ENCODE data around the gene ACER1.
A peak's percentile ranks its signal among the peaks of the same experiment; 100 is the strongest.
"Not testable (repeated sequence)": the region's sequence is repeated elsewhere in the genome, so short reads cannot be mapped to it uniquely, and the experiment has no call there.

ACER1 gene

DNA sequence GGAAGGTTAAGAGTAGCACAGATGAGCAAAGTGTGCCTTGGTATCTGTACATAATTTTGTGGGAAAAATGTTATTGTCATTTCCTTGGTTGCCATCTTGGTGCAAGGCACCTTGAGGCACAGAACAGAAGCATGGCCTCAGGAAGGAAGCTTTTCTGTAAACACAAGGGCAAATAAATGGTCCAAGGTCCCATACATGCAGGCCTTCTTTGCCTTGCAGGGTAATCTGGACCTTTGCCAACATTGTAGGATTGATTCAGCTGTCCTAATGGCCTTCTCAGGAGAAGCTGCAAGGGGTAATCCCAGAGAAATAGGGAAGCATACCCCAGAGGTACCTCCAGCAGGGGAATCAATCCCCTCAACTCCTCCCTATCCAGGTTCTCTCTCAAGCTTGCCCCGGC lies 44.7 kb downstream of the ACER1 start:
- DNase-seq (ENCODE audit: low read depth in 2 of 2) = no peak

- no peak for DNase-seq (ENCODE audit: low read depth in 2 of 2)
Measured at GRCh38 chr19:6287269-6287885, 46.0 kb downstream of the ACER1 start.

DNA sequence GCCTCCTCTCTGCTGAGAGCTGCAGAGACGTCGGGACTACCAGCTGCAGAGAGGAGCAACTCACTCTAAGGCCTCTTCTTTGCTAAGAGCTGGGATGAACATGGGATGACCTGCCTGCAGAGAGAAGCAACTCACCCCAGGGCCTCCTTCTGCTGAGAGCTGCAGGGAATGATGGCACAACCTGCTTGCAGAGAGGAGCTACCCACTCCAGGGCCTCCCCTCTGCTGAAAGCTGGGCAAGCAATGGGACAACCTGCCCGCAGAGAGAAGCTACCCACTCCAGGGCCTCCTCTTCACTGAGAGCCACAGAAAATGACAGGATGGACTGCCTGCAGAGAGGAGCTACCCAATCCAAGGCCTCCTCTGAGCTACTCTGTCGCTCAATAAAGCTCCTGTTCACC lies 46.7 kb downstream of the ACER1 start:
- DNase-seq (ENCODE audit: low read depth in 2 of 2) = no peak

- DNase-seq (ENCODE audit: low read depth in 2 of 2) = not testable (repeated sequence)
Measured at GRCh38 chr19:6282393-6282792, 51.0 kb downstream of the ACER1 start.

- peak; percentile 96 to 97 for DNase-seq (ENCODE audit: low read depth in 2 of 2)
Measured at GRCh38 chr19:6279931-6280591, 53.4 kb downstream of the ACER1 start, which contains the start of gene MLLT1. Gene MLLT1 (minus strand): TSS chr19:6279975. CDS start chr19:6279784, 191 bp downstream.

DNA sequence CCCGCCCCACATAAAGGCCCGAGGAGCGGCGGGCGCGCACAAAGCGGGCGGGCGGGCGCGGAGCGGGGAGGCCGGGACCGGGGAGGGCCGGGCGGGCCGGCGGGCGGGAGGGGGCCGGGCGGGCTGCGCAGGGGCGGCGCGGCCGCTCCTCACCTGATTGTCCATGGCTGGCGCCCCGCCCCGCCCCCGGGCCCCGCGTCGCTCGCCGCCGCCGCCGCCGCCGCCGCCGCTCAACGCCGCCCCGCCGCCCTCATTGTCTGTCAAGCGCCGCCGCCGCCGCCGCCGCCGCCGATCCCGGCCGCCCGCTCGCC lies 53.8 kb downstream of the ACER1 start:
- DNase-seq (ENCODE audit: low read depth in 2 of 2) = no peak

DNA sequence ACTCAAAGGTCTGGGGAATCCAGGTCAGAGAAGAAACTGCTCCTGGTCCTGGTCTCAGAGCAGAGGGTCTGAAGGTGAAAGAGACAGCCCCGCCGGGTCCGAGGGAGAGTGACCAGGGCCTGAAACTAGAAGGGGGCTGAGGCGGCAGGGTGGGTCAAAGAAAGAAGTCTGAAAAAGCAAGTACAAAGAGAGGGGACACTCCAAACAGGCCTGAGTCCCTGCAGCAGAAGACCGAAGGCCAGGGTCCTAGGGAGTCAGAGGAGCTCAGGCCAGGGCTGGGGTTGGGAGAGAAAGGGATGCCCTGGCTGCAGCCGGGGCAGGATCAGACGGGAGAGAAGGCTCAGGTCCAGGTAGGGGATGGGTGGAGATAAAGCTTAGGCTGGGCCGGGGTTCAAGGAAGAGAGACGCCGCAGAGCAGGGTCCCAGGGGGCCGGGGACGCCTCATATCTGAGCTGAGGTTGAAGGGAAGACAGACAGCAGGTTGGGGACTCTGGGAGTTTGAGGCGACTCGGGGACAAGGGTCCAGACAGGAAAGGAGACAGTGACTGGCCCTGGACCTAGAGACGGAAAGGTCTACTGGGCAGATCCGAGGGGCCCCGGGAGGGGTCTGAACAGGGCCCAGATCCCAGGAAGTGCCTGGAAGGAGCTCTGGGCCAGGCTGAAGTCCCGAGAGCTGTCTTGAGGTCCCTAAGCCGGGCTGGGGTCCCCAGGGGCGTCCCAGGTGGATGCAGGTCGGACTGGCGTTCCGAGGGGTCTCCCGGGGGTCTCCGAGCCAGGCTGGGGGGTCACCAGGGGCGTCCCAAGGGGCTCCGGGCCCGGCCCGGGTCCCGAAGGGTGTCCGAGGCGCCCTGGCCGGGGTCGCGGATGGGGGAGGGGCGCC lies 54.4 kb downstream of the ACER1 start:
- no peak for DNase-seq (ENCODE audit: low read depth in 2 of 2)

GRCh38 chr19:6278051-6278450 lies 55.4 kb downstream of the ACER1 start:
- no peak for DNase-seq (ENCODE audit: low read depth in 2 of 2)

GRCh38 chr19:6276447-6276846 lies 57.0 kb downstream of the ACER1 start:
- peak; percentile 60 to 68 for DNase-seq (ENCODE audit: low read depth in 2 of 2)

- no peak for DNase-seq (ENCODE audit: low read depth in 2 of 2)
Measured at GRCh38 chr19:6275170-6275744, 58.2 kb downstream of the ACER1 start.

DNA sequence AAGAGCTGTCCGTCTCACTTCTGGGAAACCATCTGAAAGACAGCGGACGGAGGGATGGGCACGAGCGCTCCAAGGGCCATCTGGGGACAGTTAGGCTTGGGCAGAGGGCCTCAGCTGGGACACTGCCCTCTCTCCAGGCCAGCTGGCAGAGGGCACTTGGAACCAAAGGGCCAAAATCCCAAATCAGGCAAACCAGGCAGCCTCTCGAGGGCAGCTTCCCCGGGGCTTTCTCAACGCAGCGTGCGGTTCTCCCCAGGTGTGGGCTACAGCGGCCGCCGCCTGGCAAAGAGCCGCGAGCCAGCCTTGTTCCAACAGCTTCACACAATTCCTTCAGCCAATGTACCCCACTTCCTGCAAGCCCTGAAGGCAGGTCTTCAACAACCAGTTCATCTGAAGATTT lies 58.7 kb downstream of the ACER1 start:
- no peak for DNase-seq (ENCODE audit: low read depth in 2 of 2)

DNA sequence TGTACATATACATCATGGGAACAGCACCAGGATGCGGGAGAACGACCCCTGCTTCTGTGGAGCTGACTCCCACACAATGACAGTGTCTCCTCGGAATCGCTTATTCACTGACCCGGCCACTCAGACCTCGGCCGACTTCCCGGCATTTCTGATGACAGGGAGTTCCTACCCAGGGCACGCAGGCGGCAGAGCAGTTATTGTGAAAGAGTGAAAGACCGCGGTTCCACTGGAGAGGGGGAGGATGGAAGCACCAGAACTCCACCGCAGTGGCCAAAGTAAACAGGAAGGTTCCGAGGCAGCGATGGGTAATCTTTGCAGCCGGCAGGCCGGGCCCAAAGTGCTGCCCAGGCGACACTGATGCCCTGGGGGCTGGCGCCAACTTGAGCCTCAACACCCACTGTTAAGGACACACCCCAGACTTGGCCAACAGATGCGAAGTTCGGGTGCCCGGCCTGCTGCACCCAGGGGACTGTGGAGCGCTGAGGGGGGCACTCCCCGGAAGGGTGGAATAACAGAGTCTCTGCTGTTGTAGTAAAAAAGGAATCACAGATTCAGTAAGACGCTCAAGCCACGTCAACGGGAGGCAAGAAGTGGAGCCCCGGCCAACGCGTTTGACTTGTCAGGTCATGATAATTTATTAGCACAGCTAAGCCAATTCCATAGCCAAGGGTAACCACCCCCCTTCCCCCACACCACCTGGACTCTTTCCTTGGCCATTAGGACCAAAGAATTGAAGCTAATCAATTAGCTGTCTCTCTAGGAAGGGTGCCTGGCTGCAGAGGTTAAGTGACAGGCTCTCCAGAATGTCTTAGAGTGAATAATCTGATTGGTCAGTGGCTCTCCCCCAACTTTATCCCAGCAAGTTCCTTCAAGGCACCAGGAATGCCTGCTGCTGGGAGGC lies 59.5 kb downstream of the ACER1 start:
- no peak for DNase-seq (ENCODE audit: low read depth in 2 of 2)

GRCh38 chr19:6272913-6273600 lies 60.4 kb downstream of the ACER1 start:
- no peak for DNase-seq (ENCODE audit: low read depth in 2 of 2)

DNA sequence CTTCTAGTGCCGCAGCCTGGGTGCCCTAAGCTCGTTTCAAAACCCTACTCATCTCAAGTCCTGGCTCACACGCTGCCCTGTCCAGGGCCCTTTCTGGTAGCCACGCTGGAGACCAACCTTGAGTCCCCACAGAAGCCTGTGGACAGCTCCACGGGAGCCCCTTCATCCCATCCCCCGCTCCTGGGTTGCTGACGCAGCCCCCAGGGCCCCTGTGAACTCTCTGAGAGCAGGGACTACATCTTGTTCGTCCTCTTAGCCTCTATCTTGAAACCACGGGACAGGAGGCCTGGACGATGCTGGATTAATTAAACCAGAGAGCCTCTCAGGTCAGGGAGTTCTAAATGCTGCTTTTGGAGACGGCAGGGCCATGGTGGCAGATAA lies 61.0 kb downstream of the ACER1 start:
- no peak for DNase-seq (ENCODE audit: low read depth in 2 of 2)

GRCh38 chr19:6271721-6272410 lies 61.5 kb downstream of the ACER1 start:
- DNase-seq (ENCODE audit: low read depth in 2 of 2) = peak in 1 of 2 experiments; percentile 42

GRCh38 chr19:6271251-6271650 lies 62.2 kb downstream of the ACER1 start:
- DNase-seq (ENCODE audit: low read depth in 2 of 2) = no peak

DNA sequence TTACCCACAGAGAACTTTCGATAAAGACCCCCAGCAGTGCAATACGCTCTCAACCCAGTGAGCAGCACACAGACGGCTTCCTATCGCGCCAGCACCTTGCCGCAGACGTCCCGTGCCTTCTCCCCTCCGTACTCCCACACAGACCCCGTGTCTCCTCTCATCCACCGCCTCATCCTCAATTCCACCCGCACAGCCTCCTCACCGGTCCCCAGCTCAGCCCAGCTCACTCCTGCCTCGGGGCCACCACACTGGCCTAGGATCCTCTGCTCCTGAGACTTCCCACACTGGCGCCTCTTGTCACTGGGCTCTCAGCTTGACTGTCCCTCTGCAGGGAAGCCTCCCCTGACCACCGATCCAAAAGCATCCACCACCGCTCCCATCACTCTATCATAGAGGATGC lies 62.6 kb downstream of the ACER1 start:
- no peak for DNase-seq (ENCODE audit: low read depth in 2 of 2)

DNA sequence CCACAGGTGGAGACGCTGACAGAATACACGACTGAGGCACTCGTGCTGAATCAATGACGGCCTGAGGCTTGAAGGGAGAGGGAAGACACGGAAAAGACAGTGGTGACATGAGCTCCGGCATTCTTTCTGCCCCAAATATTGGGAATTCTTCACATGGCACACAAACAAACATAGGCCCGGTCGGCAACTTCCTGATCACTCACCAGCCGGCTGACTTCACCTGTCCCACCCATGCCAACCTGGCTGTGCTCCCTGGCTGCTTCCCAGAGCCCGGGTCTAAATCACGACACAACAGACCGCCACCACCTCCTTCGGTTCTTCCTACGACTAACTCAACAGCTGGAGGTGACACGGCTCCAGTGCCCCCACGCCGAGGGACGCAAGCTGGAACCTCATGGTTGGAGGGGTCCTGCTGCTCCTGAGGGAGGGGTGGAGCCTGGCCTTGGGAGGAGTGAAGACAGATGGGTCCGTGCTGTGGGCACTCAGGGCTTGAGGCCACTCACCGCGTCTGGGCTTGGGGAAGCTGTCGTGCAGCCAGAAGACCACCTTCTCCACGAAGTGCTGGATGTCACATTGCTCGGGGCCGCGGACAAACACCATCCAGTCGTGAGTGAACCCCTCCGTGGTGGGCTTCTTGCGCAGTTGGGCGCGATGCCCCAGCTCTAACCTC lies 63.2 kb downstream of the ACER1 start:
- no peak for DNase-seq (ENCODE audit: low read depth in 2 of 2)

- DNase-seq (ENCODE audit: low read depth in 2 of 2) = no peak
Measured at GRCh38 chr19:6269101-6269886, 64.1 kb downstream of the ACER1 start.

All from fibroblast of skin of left biceps (primary cell).